HG03135 (cell line): ENCODE measurements around the gene DACH2.
"Not testable (repeated sequence)": the region's sequence is repeated elsewhere in the genome, so short reads cannot be mapped to it uniquely, and the experiment has no call there.

ENCODE experiments used
- ATAC-seq: cut with Tn5 transposase; IDR thresholded peaks from one replicate; pipeline ENCODE4 v1.9.1; 2021; ENCODE audit warnings: mild to moderate bottlenecking, moderate library complexity; ENCODE audit not compliant: unreplicated experiment

The DACH2 gene

GRCh38 chrX:86148024-86148511 lies at the start of gene DACH2:
DACH2 (plus strand) TSS chrX:86148451.
- peak; percentile 74 for ATAC-seq

GRCh38 chrX:86102341-86102740 lies 45.9 kb upstream of the DACH2 start:
- no peak for ATAC-seq

- ATAC-seq: no peak
Measured at GRCh38 chrX:86103061-86103460, 45.2 kb upstream of the DACH2 start.

- ATAC-seq: no peak
Measured at GRCh38 chrX:86104526-86104925, 43.7 kb upstream of the DACH2 start.

- no peak for ATAC-seq
Measured at GRCh38 chrX:86121916-86122315, 26.3 kb upstream of the DACH2 start.

- ATAC-seq: no peak
Measured at GRCh38 chrX:86133761-86134160, 14.5 kb upstream of the DACH2 start.

- ATAC-seq: no peak
Measured at GRCh38 chrX:86137071-86137470, 11.2 kb upstream of the DACH2 start.

GRCh38 chrX:86141786-86142185 lies 6.5 kb upstream of the DACH2 start:
- no peak for ATAC-seq

GRCh38 chrX:86146102-86146501 lies 2.1 kb upstream of the DACH2 start:
- ATAC-seq: no peak

GRCh38 chrX:86148594-86148993 lies 343 bp downstream of the DACH2 start:
- peak; percentile 18 for ATAC-seq

GRCh38 chrX:86149119-86149518 lies 868 bp downstream of the DACH2 start:
- ATAC-seq: no peak

GRCh38 chrX:86154553-86154952 lies 6.3 kb downstream of the DACH2 start:
- no peak for ATAC-seq

- no peak for ATAC-seq
Measured at GRCh38 chrX:86171366-86171765, 23.1 kb downstream of the DACH2 start.

GRCh38 chrX:86178906-86179305 lies 30.7 kb downstream of the DACH2 start:
- ATAC-seq: no peak

- not testable (repeated sequence) for ATAC-seq
Measured at GRCh38 chrX:86181325-86181724, 33.1 kb downstream of the DACH2 start.

GRCh38 chrX:86192827-86193226 lies 44.6 kb downstream of the DACH2 start:
- ATAC-seq: no peak

- no peak for ATAC-seq
Measured at GRCh38 chrX:86194758-86195157, 46.5 kb downstream of the DACH2 start.

- no peak for ATAC-seq
Measured at GRCh38 chrX:86195343-86195742, 47.1 kb downstream of the DACH2 start.

- no peak for ATAC-seq
Measured at GRCh38 chrX:86197815-86198214, 49.6 kb downstream of the DACH2 start.

- ATAC-seq: no peak
Measured at GRCh38 chrX:86210772-86211171, 62.5 kb downstream of the DACH2 start.

GRCh38 chrX:86215260-86215659 lies 67.0 kb downstream of the DACH2 start:
- no peak for ATAC-seq

GRCh38 chrX:86237482-86237881 lies 89.2 kb downstream of the DACH2 start:
- no peak for ATAC-seq

GRCh38 chrX:86241547-86241946 lies 93.3 kb downstream of the DACH2 start:
- no peak for ATAC-seq

GRCh38 chrX:86263526-86263925 lies 115.3 kb downstream of the DACH2 start:
- no peak for ATAC-seq
